Heart left ventricle (tissue), 13 donors: ENCODE measurements around the gene ATF6.

Experiments used
- POLR2A ChIP-seq, 2 donors: fragments of 450-650 bp; IDR thresholded peaks; one replicate each; pipeline ENCODE4 v1.6.1; 2017; ENCODE audit warnings: antibody characterized with exemption in 2 of 2, mild to moderate bottlenecking in 2 of 2, moderate library complexity in 2 of 2
- TF ChIP-seq, protein P1 (sequence below), 12 donors: fragments of 200-600 bp; sonication (generic) in 4 of 12; IDR thresholded peaks; one replicate each; pipeline versions ENCODE4 v1.5.0 to v1.8.0; 2018 to 2022; ENCODE audit warnings: antibody characterized with exemption in 12 of 12, mild to moderate bottlenecking in 5 of 12
- donor health status: ischemic (EF 13 %, LVEDD 7.1; RV severe dilation, severe dysfunction).
- donor health status: DM: no; HTN: yes; CAD: no.
- donor health status: DM: no; HTN: no; CAD: no.
- donor health status: ischemic (EF 25% LVEDD 6.9; RV normal size, moderate dysfunction).
- donor health status: ischemic (EF 25% LVEDD 5.7; RV mildly dilated, moderate dysfunction).
- donor health status: ischemic (EF 35%, LVEDD 5.7; RV mildly dilated, moderate dysfunction).
- donor health status: nonischemic (EF 11% LVEDD 7.7; RV severe dilation, severe dysfunction).
- donor health status: DM: yes; HTN: yes; CAD: no.
- donor health status: PGD.
- donor health status: ischemic (EF 29% LVEDD 5.4; RV normal size, mild dysfunction).
- donor health status: nonischemic (EF 23%, LVEDD 6.1; RV moderate dilation, normal function).

DNA sequence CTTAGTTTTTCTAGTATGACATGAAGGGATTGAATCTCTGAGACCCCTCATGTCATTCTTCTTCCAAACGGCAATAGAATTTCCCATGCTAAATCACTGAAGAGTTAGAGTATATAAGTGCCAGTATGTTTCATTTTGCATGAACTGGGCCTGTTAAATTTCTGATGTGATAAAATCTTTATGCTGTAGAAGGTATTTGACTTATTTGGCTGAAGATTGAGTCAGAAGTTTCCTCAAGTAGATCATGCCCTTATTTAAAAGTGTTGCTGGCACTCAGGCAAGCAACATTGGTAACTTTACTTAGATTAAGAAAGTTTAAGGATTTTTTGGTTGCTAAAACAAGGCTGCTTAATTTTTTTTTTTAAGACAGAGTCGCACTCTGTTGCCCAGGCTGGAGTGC lies 13.3 kb downstream of the ATF6 start:
- TF ChIP-seq, protein P1, sequence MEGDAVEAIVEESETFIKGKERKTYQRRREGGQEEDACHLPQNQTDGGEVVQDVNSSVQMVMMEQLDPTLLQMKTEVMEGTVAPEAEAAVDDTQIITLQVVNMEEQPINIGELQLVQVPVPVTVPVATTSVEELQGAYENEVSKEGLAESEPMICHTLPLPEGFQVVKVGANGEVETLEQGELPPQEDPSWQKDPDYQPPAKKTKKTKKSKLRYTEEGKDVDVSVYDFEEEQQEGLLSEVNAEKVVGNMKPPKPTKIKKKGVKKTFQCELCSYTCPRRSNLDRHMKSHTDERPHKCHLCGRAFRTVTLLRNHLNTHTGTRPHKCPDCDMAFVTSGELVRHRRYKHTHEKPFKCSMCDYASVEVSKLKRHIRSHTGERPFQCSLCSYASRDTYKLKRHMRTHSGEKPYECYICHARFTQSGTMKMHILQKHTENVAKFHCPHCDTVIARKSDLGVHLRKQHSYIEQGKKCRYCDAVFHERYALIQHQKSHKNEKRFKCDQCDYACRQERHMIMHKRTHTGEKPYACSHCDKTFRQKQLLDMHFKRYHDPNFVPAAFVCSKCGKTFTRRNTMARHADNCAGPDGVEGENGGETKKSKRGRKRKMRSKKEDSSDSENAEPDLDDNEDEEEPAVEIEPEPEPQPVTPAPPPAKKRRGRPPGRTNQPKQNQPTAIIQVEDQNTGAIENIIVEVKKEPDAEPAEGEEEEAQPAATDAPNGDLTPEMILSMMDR (IDR thresholded peaks at IDR 0.05) = no peak
- TF ChIP-seq POLR2A (IDR thresholded peaks at IDR 0.05) = no peak
